Activated CD4-positive, alpha-beta T cell treated with anti-CD3 and anti-CD28 coated beads, Interleukin-2, amount 10 ng/mL, durations not matched to agents 7 days and 5 days (primary cell): ENCODE measurements around the gene CYB5R3. TPM values are rescaled to one million over a fixed set of nuclear protein-coding genes. Genes with fewer than 3 reads are reported as not detected.

ENCODE experiments used
- CTCF ChIA-PET: fragments of 350-600 bp; sonication (Branson Sonifier 250); formaldehyde crosslinking; loops from one replicate; lab custom pipeline; 2021; ENCODE audit warnings: antibody characterized with exemption; lab: Charles Lee
- POLR2A ChIA-PET: fragments of 350-600 bp; sonication (Branson Sonifier 250); formaldehyde crosslinking; loops from one replicate; lab custom pipeline; 2021; ENCODE audit warnings: antibody characterized with exemption; lab: Charles Lee
- DNase-seq: peaks from one replicate; pipeline ENCODE4 v3.0.0-alpha.2; 2020
- H3K27ac Mint-ChIP-seq: one replicate; pipeline ENCODE4 v1.8.0; 2021; ENCODE audit warnings: mild to moderate bottlenecking, moderate library complexity, mixed read lengths
- H3K27me3 Mint-ChIP-seq: one replicate; pipeline ENCODE4 v1.8.0; 2021; ENCODE audit warnings: mixed read lengths
- H3K36me3 Mint-ChIP-seq: one replicate; pipeline ENCODE4 v1.8.0; 2021; ENCODE audit warnings: low read depth, mixed read lengths
- H3K4me1 Mint-ChIP-seq: one replicate; pipeline ENCODE4 v1.8.0; 2021; ENCODE audit warnings: mixed read lengths
- H3K4me3 Mint-ChIP-seq: one replicate; pipeline ENCODE4 v1.8.0; 2021; ENCODE audit warnings: mild to moderate bottlenecking, moderate library complexity, mixed read lengths
- H3K9me3 Mint-ChIP-seq: one replicate; pipeline ENCODE4 v1.8.0; 2021; ENCODE audit warnings: mixed read lengths
- total RNA-seq, 2 experiments: library from RNA; stranded (reverse); gene quantifications; one replicate each; pipeline ENCODE4 v1.2.3, GENCODE V29; 2021

Gene CYB5R3
- total RNA-seq, 2 experiments from 2014 or later = 84.3 to 91.9 TPM

GRCh38 chr22:42636506-42636905, 12.7 kb downstream of the CYB5R3 start:
- ChIA-PET POLR2A (no interaction called here), CTCF (interaction anchor here (1.6 to 2.0 kb wide), 2 partner anchors 10 to 12 kb away, joined by 4 to 5 read pairs; no protein-coding TSS in a partner anchor)
- H3K4me3 Mint-ChIP-seq = no peak overlapping the region
- peaks cover 7% of the 10 kb centered on the region for H3K4me1 Mint-ChIP-seq
- H3K27ac Mint-ChIP-seq = no peak overlapping the region
- no peaks in the 10 kb centered on the region for H3K27me3 Mint-ChIP-seq
- H3K9me3 Mint-ChIP-seq = no peaks in the 10 kb centered on the region
- peaks cover 7% of the 10 kb centered on the region for H3K36me3 Mint-ChIP-seq
- no peak for DNase-seq

DNA sequence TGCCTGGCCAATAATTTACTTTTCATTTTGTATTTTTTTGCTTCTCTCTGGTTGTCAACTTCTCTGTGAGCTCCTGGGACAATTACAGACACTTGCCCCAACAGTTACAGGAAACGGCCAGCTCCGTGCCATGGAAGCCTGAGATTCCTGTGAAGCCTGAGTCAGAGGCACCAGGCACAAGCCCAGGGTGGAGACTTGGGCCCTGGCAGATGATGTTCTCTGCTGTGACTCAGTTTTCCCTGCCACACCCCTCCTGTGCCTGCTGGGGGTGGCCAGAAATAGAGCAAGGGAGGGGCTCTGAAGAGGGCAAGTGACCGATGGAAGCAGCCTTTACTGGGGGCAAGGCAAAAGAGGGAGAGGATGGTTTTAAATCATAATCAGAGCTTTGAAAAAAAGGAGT, 13.7 kb downstream of the CYB5R3 start:
- H3K9me3 Mint-ChIP-seq = no peaks in the 10 kb centered on the region
- no peak overlapping the region for H3K4me3 Mint-ChIP-seq
- H3K27me3 Mint-ChIP-seq = no peaks in the 10 kb centered on the region
- peaks cover 6% of the 10 kb centered on the region for H3K4me1 Mint-ChIP-seq
- H3K27ac Mint-ChIP-seq = no peak overlapping the region
- DNase-seq = no peak
- CTCF ChIA-PET = interaction anchor here (0.6 kb wide), 1 partner anchor 339 kb away, joined by 7 read pairs; no protein-coding TSS in a partner anchor
- POLR2A ChIA-PET = no interaction called here
- peaks cover 8% of the 10 kb centered on the region for H3K36me3 Mint-ChIP-seq

- Mint-ChIP-seq H3K4me1 (no peaks in the 10 kb centered on the region), H3K4me3 (no peak overlapping the region), H3K27ac (peak overlapping the region; percentile 41), H3K27me3 (no peaks in the 10 kb centered on the region), H3K36me3 (peaks cover 11% of the 10 kb centered on the region), H3K9me3 (no peaks in the 10 kb centered on the region)
- ChIA-PET POLR2A (no interaction called here), CTCF (interaction anchor here (2.4 kb wide), 1 partner anchor 10 kb away, joined by 7 read pairs; no protein-coding TSS in a partner anchor)
- DNase-seq = no peak
These were observed 16.2 kb downstream of the CYB5R3 start for GRCh38 chr22:42633013-42633412.

GRCh38 chr22:42632096-42632495, 17.1 kb downstream of the CYB5R3 start:
- H3K4me3 Mint-ChIP-seq = no peak overlapping the region
- no peaks in the 10 kb centered on the region for H3K4me1 Mint-ChIP-seq
- CTCF ChIA-PET = interaction anchor here (2.4 kb wide), 1 partner anchor 9 kb away, joined by 7 read pairs; no protein-coding TSS in a partner anchor
- H3K36me3 Mint-ChIP-seq = peaks cover 9% of the 10 kb centered on the region
- POLR2A ChIA-PET = no interaction called here
- no peak overlapping the region for H3K27ac Mint-ChIP-seq
- no peaks in the 10 kb centered on the region for H3K9me3 Mint-ChIP-seq
- DNase-seq = no peak
- no peaks in the 10 kb centered on the region for H3K27me3 Mint-ChIP-seq

- peaks cover 8% of the 10 kb centered on the region for H3K36me3 Mint-ChIP-seq
- no peak for DNase-seq
- ChIA-PET CTCF (interaction anchor here (2.4 kb wide), 1 partner anchor 8 kb away, joined by 7 read pairs; no protein-coding TSS in a partner anchor), POLR2A (no interaction called here)
- no peak overlapping the region for H3K4me3 Mint-ChIP-seq
- H3K9me3 Mint-ChIP-seq = no peaks in the 10 kb centered on the region
- H3K4me1 Mint-ChIP-seq = peaks cover 2% of the 10 kb centered on the region
- H3K27ac Mint-ChIP-seq = no peak overlapping the region
- no peaks in the 10 kb centered on the region for H3K27me3 Mint-ChIP-seq
These were observed 18.1 kb downstream of the CYB5R3 start for GRCh38 chr22:42630901-42631602.

DNA sequence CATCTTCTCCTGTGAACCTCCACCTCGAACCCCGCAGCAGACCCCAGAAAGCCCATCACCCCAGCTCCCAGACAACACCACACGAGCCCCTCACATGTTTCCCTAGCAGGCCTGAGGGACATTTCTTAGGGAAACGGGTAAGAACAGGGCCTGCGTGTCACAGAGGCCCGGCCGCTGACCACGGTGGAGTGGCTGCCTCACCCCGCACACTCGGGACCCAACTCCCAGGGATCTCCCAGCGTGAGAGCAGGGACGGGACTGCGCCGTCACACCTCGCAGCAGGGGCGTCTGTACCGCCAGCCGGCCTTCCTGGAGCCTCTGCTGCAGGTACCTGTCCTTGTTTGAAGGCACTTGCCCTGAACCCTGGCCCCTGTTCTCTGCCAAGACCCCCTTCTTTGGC, 19.0 kb downstream of the CYB5R3 start:
- POLR2A ChIA-PET = no interaction called here
- H3K4me3 Mint-ChIP-seq = no peak overlapping the region
- no peak for DNase-seq
- CTCF ChIA-PET = no interaction called here
- H3K36me3 Mint-ChIP-seq = peaks cover 5% of the 10 kb centered on the region
- H3K27me3 Mint-ChIP-seq = no peaks in the 10 kb centered on the region
- no peaks in the 10 kb centered on the region for H3K9me3 Mint-ChIP-seq
- H3K4me1 Mint-ChIP-seq = peaks cover 2% of the 10 kb centered on the region
- no peak overlapping the region for H3K27ac Mint-ChIP-seq

DNA sequence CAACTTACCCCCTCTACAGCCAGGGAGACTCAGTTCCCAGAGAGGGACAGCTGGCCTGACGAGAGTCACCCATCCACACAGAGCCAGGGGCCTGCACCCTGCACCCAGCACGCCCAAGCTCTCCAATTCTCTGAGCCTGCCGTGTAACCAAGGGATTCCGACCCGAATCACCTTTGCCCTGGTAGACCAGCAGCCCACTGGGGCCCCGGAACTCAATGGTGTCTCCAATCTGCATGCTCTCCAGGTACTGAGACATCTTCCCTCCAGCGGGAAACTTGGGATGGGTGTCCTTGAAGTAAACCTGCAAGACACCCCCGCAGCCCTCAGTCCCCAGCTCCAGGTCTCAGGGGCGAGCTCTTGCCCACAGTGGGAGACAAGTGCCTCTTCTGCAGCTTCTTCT, 21.2 kb downstream of the CYB5R3 start:
- DNase-seq = no peak
- Mint-ChIP-seq H3K27me3 (no peaks in the 10 kb centered on the region), H3K27ac (no peak overlapping the region), H3K4me3 (no peak overlapping the region), H3K4me1 (peaks cover 2% of the 10 kb centered on the region), H3K36me3 (peaks cover 5% of the 10 kb centered on the region), H3K9me3 (no peaks in the 10 kb centered on the region)
- POLR2A ChIA-PET = no interaction called here
- CTCF ChIA-PET = no interaction called here

GRCh38 chr22:42626951-42627625, 22.1 kb downstream of the CYB5R3 start:
- H3K4me1 Mint-ChIP-seq = peaks cover 2% of the 10 kb centered on the region
- no peaks in the 10 kb centered on the region for H3K27me3 Mint-ChIP-seq
- H3K4me3 Mint-ChIP-seq = no peak overlapping the region
- ChIA-PET POLR2A (no interaction called here), CTCF (interaction anchor here (0.6 to 1.2 kb wide), 2 partner anchors 11 to 19 kb away, joined by 4 to 6 read pairs; no protein-coding TSS in a partner anchor)
- peaks cover 5% of the 10 kb centered on the region for H3K36me3 Mint-ChIP-seq
- H3K9me3 Mint-ChIP-seq = no peaks in the 10 kb centered on the region
- no peak for DNase-seq
- H3K27ac Mint-ChIP-seq = no peak overlapping the region

GRCh38 chr22:42626431-42626830, 22.8 kb downstream of the CYB5R3 start:
- no peak for DNase-seq
- H3K27ac Mint-ChIP-seq = no peak overlapping the region
- H3K27me3 Mint-ChIP-seq = no peaks in the 10 kb centered on the region
- POLR2A ChIA-PET = no interaction called here
- peaks cover 5% of the 10 kb centered on the region for H3K36me3 Mint-ChIP-seq
- CTCF ChIA-PET = interaction anchor here (0.6 to 1.2 kb wide), 2 partner anchors 10 to 18 kb away, joined by 4 to 6 read pairs; no protein-coding TSS in a partner anchor
- H3K4me1 Mint-ChIP-seq = peaks cover 4% of the 10 kb centered on the region
- no peak overlapping the region for H3K4me3 Mint-ChIP-seq
- no peaks in the 10 kb centered on the region for H3K9me3 Mint-ChIP-seq

GRCh38 chr22:42625416-42625815, 23.8 kb downstream of the CYB5R3 start:
- Mint-ChIP-seq H3K36me3 (peaks cover 6% of the 10 kb centered on the region), H3K4me3 (no peak overlapping the region), H3K27ac (no peak overlapping the region), H3K4me1 (peaks cover 6% of the 10 kb centered on the region), H3K9me3 (no peaks in the 10 kb centered on the region), H3K27me3 (no peaks in the 10 kb centered on the region)
- POLR2A ChIA-PET = interaction anchor here (0.5 kb wide), 1 partner anchor 12 kb away, joined by 3 read pairs; no protein-coding TSS in a partner anchor
- CTCF ChIA-PET = interaction anchor here (0.9 to 1.5 kb wide), 3 partner anchors 10 to 25 kb away, joined by 3 to 5 read pairs (median 4); partner anchors contain the start of gene POLDIP3
- DNase-seq = no peak

DNA sequence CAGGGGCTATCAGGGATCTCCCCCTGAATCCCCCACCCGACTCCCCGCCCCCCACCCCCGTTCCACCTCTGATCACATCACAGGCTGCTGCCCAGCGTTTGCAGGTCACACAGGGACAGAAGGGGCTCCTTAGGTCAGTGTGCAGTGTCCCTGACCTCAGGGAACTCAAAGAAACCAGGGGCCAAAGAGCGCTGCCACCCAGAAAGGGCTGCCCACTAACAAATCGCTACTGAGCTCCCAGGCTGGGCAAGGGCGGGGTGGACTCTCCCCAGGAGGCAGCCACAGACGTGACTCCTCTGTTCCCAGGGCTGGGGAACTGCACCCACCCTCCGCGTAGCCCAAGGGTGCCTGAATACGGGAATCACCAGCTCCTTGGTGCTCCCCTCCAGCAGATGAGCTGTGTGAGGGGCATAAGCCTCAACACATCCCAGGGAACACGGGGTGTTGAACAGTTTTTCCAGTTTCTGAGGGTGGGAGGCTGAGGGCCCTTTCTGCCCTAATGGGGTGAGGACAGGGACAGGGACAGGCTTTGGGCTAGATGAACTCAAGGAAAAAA, 24.6 kb downstream of the CYB5R3 start:
- no peaks in the 10 kb centered on the region for H3K9me3 Mint-ChIP-seq
- peak overlapping the region; percentile 62 for H3K27ac Mint-ChIP-seq
- no peak for DNase-seq
- H3K4me1 Mint-ChIP-seq = peaks cover 6% of the 10 kb centered on the region
- H3K36me3 Mint-ChIP-seq = peaks cover 6% of the 10 kb centered on the region
- no peaks in the 10 kb centered on the region for H3K27me3 Mint-ChIP-seq
- H3K4me3 Mint-ChIP-seq = no peak overlapping the region
- POLR2A ChIA-PET = no interaction called here
- CTCF ChIA-PET = interaction anchor here (0.9 to 1.5 kb wide), 3 partner anchors 9 to 25 kb away, joined by 3 to 5 read pairs (median 4); partner anchors contain the start of gene POLDIP3

GRCh38 chr22:42623756-42624441, 25.3 kb downstream of the CYB5R3 start:
- peaks cover 6% of the 10 kb centered on the region for H3K4me1 Mint-ChIP-seq
- ChIA-PET CTCF (interaction anchor here (0.8 to 2.1 kb wide), 3 partner anchors 8 to 14 kb away, joined by 3 to 7 read pairs (median 4); no protein-coding TSS in a partner anchor), POLR2A (interaction anchor here (1.1 kb wide), 1 partner anchor 9 kb away, joined by 4 read pairs; the partner anchor contains the start of gene POLDIP3)
- no peak overlapping the region for H3K4me3 Mint-ChIP-seq
- H3K27ac Mint-ChIP-seq = no peak overlapping the region
- no peak for DNase-seq
- no peaks in the 10 kb centered on the region for H3K9me3 Mint-ChIP-seq
- peaks cover 6% of the 10 kb centered on the region for H3K36me3 Mint-ChIP-seq
- H3K27me3 Mint-ChIP-seq = no peaks in the 10 kb centered on the region
